ENCODE data around the gene COL5A3. TPM values are rescaled to one million over a fixed set of nuclear protein-coding genes. Genes with fewer than 3 reads are reported as not detected.

The COL5A3 gene
- total RNA-seq, 2 experiments from 2014 or later, result not detected

GRCh38 chr19:9986787-9987281 lies 23.5 kb downstream of the COL5A3 start:
- no peak for TF ChIP-seq EZH2phosphoT487 (IDR thresholded peaks at IDR 0.05; ENCODE audit: borderline replicate concordance, low read depth, low read length)
- no peak for TF ChIP-seq CTCF (conservative IDR thresholded peaks at IDR 0.05; ENCODE audit: low read length)
- no peaks in the 10 kb centered on the region for H3K36me3 ChIP-seq (ENCODE audit: insufficient read depth, low read length)
- no peaks in the 10 kb centered on the region for H4K20me1 ChIP-seq (ENCODE audit: insufficient read depth, low read length)
- no peaks in the 10 kb centered on the region for H3K9me2 ChIP-seq (ENCODE audit: insufficient read depth, low read length)
- no peak overlapping the region for H3K4me2 ChIP-seq (ENCODE audit: low read length)
- ChIA-PET CTCF (ENCODE audit: unreplicated experiment) (no interaction called here), POLR2A (no interaction called here)
- intact Hi-C loops (cut with micrococcal nuclease; ENCODE audit: unreplicated experiment), result no loop called here
- H3K4me1 ChIP-seq (ENCODE audit: insufficient read depth, low read length, poor library complexity, severe bottlenecking), result peaks cover 3% of the 10 kb centered on the region
- H3K9me3 ChIP-seq (ENCODE audit: low read length), result no peaks in the 10 kb centered on the region
- no peak overlapping the region for H2AFZ ChIP-seq (ENCODE audit: low read length)
- no peaks in the 10 kb centered on the region for H3K79me2 ChIP-seq (ENCODE audit: insufficient read depth, low read depth, low read length)
- no TSS peak for BruUV-seq (replicated peaks)
- DNase-seq (ENCODE audit: low spot score), result no peak
- H3K27ac ChIP-seq (ENCODE audit: low read depth, low read length, poor library complexity, severe bottlenecking), result no peak overlapping the region
- no peak overlapping the region for H3K4me3 ChIP-seq (ENCODE audit: low read depth, low read length, poor library complexity, severe bottlenecking)

- H3K9me2 ChIP-seq (ENCODE audit: insufficient read depth, low read length), result no peaks in the 10 kb centered on the region
- no peaks in the 10 kb centered on the region for H4K20me1 ChIP-seq (ENCODE audit: insufficient read depth, low read length)
- H3K9me3 ChIP-seq (ENCODE audit: low read length), result no peaks in the 10 kb centered on the region
- CTCF ChIA-PET (ENCODE audit: unreplicated experiment), result no interaction called here
- intact Hi-C loops (cut with micrococcal nuclease; ENCODE audit: unreplicated experiment), result no loop called here
- no peak for DNase-seq (ENCODE audit: low spot score)
- no peak overlapping the region for H3K4me2 ChIP-seq (ENCODE audit: low read length)
- no peak overlapping the region for H3K4me3 ChIP-seq (ENCODE audit: low read depth, low read length, poor library complexity, severe bottlenecking)
- no peaks in the 10 kb centered on the region for H3K36me3 ChIP-seq (ENCODE audit: insufficient read depth, low read length)
- no peak overlapping the region for H2AFZ ChIP-seq (ENCODE audit: low read length)
- H3K27ac ChIP-seq (ENCODE audit: low read depth, low read length, poor library complexity, severe bottlenecking), result no peak overlapping the region
- no TSS peak for BruUV-seq (replicated peaks)
- no peak for TF ChIP-seq CTCF (conservative IDR thresholded peaks at IDR 0.05; ENCODE audit: low read length)
- TF ChIP-seq EZH2phosphoT487 (IDR thresholded peaks at IDR 0.05; ENCODE audit: borderline replicate concordance, low read depth, low read length), result no peak
- H3K4me1 ChIP-seq (ENCODE audit: insufficient read depth, low read length, poor library complexity, severe bottlenecking), result no peaks in the 10 kb centered on the region
- no peaks in the 10 kb centered on the region for H3K79me2 ChIP-seq (ENCODE audit: insufficient read depth, low read depth, low read length)
- POLR2A ChIA-PET, result interaction anchor here (0.7 kb wide), 1 partner anchor 17 kb away, joined by 3 read pairs; no protein-coding TSS in a partner anchor
Observed at GRCh38 chr19:9981406-9982260, 28.7 kb downstream of the COL5A3 start.

- TF ChIP-seq EZH2phosphoT487 (IDR thresholded peaks at IDR 0.05; ENCODE audit: borderline replicate concordance, low read depth, low read length) (no peak), CTCF (conservative IDR thresholded peaks at IDR 0.05; ENCODE audit: low read length) (no peak)
- Histone ChIP-seq H3K9me2 (ENCODE audit: insufficient read depth, low read length) (no peaks in the 10 kb centered on the region), H3K4me2 (ENCODE audit: low read length) (no peak overlapping the region), H3K9me3 (ENCODE audit: low read length) (no peaks in the 10 kb centered on the region), H4K20me1 (ENCODE audit: insufficient read depth, low read length) (no peaks in the 10 kb centered on the region), H3K79me2 (ENCODE audit: insufficient read depth, low read depth, low read length) (no peaks in the 10 kb centered on the region), H3K4me1 (ENCODE audit: insufficient read depth, low read length, poor library complexity, severe bottlenecking) (no peaks in the 10 kb centered on the region), H3K4me3 (ENCODE audit: low read depth, low read length, poor library complexity, severe bottlenecking) (no peak overlapping the region), H3K36me3 (ENCODE audit: insufficient read depth, low read length) (no peaks in the 10 kb centered on the region), H2AFZ (ENCODE audit: low read length) (no peak overlapping the region), H3K27ac (ENCODE audit: low read depth, low read length, poor library complexity, severe bottlenecking) (no peak overlapping the region)
- POLR2A ChIA-PET, result no interaction called here
- CTCF ChIA-PET (ENCODE audit: unreplicated experiment), result no interaction called here
- BruUV-seq (replicated peaks), result no TSS peak
- intact Hi-C loops (cut with micrococcal nuclease; ENCODE audit: unreplicated experiment), result no loop called here
- no peak for DNase-seq (ENCODE audit: low spot score)
Observed at GRCh38 chr19:9972103-9972502, 38.2 kb downstream of the COL5A3 start.

Data from OCI-LY7 (cell line).